ENCODE measurements around the gene KIF2C.
"Not testable (repeated sequence)": the region's sequence is repeated elsewhere in the genome, so short reads cannot be mapped to it uniquely, and the experiment has no call there.

The KIF2C gene

DNA sequence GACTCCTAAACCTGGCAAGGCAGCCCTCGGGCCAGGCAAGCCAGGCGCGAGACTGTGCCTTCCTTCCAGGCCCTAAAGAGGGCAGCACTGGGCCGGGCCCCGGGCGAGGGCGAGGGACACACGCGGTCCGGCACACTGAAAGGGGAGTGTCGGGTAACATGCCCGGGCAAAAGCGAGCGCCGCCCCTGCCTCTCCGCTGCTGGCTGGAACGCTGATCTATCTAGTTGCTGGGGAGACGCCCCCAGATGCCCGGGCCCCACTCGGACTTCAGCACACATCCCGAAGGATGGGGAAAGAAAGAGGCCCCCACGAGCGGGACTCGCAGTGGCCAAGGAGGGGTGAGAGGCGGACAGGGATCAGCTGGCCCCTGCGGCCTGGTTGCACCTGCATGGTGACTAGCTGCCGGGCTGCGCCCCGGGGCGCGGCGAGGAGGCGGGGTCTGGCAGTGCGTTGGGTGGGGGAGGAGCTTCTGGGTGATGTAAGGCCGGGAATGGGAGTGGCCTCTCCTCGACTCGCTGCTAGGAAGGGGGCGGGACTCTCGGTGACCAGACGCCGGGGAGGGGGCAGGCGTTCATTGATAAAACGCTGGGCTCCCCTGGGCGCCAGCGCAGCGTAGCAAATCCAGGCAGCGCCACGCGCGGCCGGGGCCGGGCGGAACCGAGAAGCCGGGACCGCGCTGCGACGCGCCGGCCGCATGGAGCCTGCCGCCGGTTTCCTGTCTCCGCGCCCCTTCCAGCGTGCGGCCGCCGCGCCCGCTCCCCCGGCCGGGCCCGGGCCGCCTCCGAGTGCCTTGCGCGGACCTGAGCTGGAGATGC, 60.3 kb downstream of the KIF2C start, which contains the start of gene PLK3:
Gene PLK3 (plus strand): TSS at position 608 of the 815 bp plus-strand sequence. CDS start 87 bp downstream, at position 695.
- peak; percentile 95 to 98 for DNase-seq

DNA sequence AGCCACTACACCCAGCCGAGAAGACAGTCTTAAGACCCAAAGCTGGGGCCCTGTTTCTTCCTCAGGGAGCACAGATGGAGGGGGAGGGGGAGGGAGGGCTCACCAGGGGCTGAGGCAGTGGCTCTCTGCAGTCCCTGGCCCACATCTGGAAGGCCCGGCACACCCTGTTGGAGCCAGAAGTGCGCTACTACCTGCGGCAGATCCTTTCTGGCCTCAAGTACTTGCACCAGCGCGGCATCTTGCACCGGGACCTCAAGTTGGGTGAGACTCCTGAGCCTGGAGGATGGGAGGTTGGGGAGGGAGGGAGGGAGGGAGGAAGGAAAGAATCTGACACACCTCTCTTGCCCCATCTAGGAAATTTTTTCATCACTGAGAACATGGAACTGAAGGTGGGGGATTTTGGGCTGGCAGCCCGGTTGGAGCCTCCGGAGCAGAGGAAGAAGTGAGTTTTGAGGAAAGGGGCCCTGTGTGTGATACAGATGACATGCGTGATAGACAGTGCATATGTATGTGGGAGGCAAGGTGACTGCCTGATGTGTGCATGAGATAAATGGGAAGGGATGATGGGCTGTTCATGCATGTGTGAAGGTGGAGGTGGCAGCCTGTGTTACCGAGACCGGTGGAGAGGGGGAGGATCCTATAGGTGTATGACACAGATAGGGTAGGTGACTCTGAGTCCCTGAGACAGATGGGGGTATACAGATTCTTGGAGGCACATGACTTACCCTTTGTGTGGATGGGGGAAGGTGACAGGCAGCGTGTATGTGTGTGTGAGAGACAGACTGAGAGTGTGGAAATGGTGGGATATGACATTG, 62.1 kb downstream of the KIF2C start:
- DNase-seq = peak in 1 of 2 experiments; percentile 73

DNA sequence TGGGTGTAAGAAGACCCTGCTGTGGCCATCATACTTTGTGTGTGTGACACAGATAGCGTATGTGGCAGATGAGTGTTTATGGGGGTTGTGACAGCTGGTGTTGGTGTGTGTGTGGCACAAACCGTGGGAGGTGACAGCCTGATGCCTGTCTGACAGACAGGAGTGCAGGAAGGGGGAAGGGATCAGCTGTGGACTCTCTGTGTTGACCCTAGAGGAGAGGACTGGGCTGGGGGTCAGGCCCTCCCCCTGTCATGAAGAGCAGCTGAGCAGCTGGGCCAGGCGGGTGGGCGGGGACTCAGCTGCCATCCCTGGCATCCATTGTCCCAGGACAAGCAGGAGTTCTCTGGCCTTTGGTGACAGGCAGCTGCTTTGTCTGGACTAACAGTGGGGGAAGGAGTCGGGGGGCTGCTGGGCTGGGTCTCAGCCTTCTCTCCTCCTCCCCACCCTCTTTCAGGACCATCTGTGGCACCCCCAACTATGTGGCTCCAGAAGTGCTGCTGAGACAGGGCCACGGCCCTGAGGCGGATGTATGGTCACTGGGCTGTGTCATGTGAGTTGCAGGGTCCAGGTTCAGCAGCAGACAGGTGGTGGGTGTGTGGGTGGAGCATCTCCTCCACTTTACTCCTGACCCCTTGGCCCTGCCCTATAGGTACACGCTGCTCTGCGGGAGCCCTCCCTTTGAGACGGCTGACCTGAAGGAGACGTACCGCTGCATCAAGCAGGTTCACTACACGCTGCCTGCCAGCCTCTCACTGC, 62.8 kb downstream of the KIF2C start:
- DNase-seq = no peak

DNA sequence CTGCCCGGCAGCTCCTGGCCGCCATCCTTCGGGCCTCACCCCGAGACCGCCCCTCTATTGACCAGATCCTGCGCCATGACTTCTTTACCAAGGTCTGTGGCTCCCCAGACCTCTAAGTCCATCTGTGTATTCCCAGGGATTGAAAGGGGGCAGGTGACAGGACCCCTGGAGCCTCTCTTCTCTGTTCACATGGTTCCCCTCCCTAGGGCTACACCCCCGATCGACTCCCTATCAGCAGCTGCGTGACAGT, 63.4 kb downstream of the KIF2C start:
- no peak for DNase-seq

- no peak for DNase-seq
Measured at GRCh38 chr1:44803312-44804095, 63.9 kb downstream of the KIF2C start.

DNA sequence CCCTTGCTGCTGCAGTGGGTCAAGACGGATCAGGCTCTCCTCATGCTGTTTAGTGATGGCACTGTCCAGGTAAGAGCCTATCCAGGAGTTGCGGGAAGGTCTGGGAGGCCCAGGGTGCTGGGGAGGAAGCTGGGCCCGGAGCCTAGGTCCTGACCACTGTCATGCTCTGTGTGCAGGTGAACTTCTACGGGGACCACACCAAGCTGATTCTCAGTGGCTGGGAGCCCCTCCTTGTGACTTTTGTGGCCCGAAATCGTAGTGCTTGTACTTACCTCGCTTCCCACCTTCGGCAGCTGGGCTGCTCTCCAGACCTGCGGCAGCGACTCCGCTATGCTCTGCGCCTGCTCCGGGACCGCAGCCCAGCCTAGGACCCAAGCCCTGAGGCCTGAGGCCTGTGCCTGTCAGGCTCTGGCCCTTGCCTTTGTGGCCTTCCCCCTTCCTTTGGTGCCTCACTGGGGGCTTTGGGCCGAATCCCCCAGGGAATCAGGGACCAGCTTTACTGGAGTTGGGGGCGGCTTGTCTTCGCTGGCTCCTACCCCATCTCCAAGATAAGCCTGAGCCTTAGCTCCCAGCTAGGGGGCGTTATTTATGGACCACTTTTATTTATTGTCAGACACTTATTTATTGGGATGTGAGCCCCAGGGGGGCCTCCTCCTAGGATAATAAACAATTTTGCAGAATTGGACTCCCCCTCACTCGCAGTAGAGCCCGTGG, 65.8 kb downstream of the KIF2C start:
- no peak for DNase-seq

GRCh38 chr1:44806025-44806703, 66.5 kb downstream of the KIF2C start:
- DNase-seq = no peak

- DNase-seq = no peak
Measured at GRCh38 chr1:44806704-44807363, 67.2 kb downstream of the KIF2C start, which contains the start of gene DYNLT4. TSS of gene DYNLT4 (minus strand) at chr1:44807351. CDS start at chr1:44806668, 683 bp downstream.

- peak; percentile 79 to 89 for DNase-seq
Measured at GRCh38 chr1:44807364-44808062, 67.9 kb downstream of the KIF2C start.

- DNase-seq = peak; percentile 73 to 87
Measured at GRCh38 chr1:44808063-44808937, 68.7 kb downstream of the KIF2C start, which contains the start of gene BTBD19. TSS of gene BTBD19 (plus strand) at chr1:44808523. CDS start at chr1:44808821, 298 bp downstream.

DNA sequence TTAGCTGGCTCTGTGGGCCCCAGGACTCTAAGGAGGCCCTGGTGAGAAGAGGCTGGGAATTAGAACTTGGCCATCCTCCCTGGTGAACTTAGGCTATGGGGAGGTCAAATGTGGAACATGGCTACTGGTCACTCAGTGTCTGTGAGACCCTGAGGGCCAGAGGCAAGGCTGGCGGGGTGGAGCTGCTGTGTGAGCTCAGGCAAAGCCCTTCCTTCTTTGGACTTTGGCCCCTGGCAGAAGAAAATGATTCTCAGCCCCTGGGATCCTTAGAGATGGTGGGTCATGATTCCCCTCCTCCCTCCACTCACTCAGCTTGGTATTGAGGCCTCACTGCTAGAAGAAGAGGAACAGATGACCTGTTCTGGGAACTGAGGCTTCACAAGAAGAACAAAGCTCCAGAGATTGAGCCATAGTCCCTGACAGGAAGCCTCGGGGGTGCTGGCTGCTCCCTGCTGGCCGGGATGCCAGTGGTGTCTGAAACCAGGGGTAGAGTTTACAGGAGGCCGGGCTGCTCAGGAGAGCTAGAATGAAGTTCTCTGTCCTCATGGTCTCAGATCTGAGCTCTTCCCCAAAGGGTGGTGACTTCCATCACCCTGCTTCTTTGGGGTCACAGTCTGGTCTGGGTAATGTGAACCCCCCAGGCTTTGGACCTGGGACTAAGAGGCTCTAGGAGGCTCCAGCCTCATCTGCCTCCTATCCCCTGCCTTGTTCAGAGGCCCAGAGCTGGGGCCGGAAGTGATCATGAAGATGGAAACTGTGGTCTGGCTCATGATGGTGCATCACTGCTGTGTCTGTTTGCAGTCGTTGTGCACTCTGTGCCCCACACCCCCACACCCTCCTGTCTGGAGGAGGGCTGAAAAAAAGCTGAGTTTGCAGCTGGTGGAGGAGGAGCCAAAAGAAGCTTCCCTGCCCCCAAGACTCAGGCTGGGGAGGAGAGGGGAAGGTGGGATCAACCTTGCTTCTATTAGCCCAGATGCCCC, 69.6 kb downstream of the KIF2C start:
- peak; percentile 76 to 93 for DNase-seq

GRCh38 chr1:44810101-44810761, 70.6 kb downstream of the KIF2C start:
- peak; percentile 41 to 56 for DNase-seq

DNA sequence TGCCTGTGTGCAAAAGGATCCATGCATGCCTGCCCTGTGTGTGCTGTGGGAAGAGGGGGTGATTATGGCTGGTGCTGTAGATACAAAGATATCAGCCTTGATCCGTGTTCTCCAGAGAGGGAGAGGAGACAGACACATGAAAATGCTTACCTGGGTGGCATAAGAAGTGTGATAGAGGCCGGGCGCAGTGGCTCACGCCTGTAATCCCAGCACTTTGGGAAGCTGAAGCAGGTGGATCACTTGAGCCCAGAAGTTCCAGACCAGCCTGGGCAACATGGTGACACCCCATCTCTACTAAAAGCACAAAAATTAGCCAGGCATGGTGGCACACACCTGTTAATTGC, 71.1 kb downstream of the KIF2C start:
- DNase-seq = not testable (repeated sequence)

- no peak for DNase-seq
Measured at GRCh38 chr1:44811234-44811633, 71.6 kb downstream of the KIF2C start.

DNA sequence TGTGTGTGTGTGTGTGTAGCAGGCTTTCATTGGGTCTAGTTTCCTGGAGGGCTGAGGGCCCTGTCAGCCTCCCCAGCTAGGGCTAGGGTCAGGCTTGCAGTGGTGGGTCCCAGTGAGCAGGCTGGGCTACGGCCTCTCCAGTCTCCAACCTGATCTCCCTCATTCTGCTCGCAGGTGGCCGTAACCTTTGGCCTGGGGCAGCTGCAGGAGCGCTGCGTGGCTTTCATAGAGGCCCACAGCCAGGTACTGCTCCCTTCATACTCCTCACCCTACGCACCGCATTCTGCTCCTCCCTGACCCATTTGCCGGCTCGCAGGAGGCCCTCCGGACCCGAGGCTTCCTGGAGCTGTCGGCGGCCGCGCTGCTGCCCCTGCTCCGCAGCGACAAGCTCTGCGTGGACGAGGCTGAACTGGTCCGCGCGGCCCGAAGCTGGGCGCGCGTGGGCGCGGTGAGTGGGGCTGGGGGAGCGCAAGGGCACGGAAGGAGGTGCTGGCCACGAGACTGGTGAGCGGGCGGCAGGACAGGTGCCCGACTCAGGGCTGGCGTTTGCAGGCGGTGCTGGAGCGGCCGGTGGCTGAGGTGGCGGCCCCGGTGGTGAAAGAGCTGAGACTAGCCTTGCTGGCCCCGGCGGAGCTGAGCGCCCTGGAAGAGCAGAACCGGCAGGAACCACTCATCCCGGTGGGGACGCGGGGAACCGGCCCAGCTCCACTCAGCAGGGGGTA, 73.3 kb downstream of the KIF2C start:
- no peak for DNase-seq

DNA sequence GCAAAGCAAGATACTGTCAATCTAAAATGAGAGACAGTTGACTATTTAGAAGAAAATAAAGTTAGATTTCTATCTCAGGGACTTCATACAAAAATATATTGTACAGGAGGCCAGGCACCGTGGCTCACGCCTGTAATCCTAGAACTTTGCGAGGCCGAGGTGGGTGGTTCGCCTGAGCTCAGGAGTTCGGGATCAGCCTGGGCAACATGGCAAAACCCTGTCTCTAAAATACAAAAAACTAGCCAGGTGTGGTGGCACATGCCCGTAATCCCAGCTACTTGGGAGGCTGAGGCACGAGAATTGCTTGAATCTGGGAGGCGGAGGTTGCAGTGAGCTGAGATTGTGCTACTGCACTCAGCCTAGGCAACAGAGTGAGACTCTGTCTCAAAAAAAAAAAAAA, 76.3 kb downstream of the KIF2C start:
- not testable (repeated sequence) for DNase-seq
